ENCODE data around the gene ECE2.

DNA sequence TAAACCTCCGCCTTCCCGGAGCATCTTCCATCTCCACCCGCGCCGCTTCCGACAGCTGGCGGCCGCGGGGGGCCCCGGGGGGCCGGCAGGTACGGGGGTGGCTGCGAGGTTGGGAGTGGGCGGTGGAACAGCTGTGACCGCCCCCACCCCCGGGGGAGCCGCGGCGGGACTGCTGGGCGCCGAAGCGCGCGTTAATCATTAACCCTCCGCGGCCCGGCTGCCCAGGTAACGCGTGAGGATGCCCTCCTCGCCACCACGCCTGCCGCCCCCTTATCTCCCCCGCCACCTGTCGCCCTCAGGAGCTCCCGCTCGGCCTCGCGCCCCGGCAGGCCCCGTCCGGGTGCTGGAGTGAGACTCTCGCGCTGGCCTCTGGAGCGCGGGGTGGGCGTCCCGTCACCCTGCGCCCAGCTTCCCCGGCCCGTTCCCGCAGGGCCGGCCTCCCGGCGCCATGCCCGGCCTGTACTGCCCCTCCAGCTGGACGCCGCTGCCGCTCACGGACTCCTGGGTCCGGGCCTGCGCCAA, 45.7 kb upstream of the ECE2 start:
- TF ChIP-seq NFYB (CRISPR knock-in tag; conservative IDR thresholded peaks at IDR 0.05; ENCODE audit: low read depth) (no peak), ZNF121 (CRISPR knock-in tag; IDR thresholded peaks at IDR 0.05) (no peak), GTF2I (CRISPR knock-in tag; conservative IDR thresholded peaks at IDR 0.05) (no peak), ZNF317 (CRISPR knock-in tag; IDR thresholded peaks at IDR 0.05; ENCODE audit: borderline replicate concordance, low read depth) (no peak), SMAD3 (CRISPR knock-in tag; IDR thresholded peaks at IDR 0.05; ENCODE audit: borderline replicate concordance) (no peak), ZNF423 (CRISPR knock-in tag; IDR thresholded peaks at IDR 0.05) (no peak), ZBTB21 (CRISPR knock-in tag; IDR thresholded peaks at IDR 0.05; ENCODE audit: borderline replicate concordance) (no peak)
- TF ChIP-seq, protein P1, sequence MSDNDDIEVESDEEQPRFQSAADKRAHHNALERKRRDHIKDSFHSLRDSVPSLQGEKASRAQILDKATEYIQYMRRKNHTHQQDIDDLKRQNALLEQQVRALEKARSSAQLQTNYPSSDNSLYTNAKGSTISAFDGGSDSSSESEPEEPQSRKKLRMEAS (CRISPR knock-in tag; IDR thresholded peaks at IDR 0.05) = no peak
- TF ChIP-seq, protein P2, sequence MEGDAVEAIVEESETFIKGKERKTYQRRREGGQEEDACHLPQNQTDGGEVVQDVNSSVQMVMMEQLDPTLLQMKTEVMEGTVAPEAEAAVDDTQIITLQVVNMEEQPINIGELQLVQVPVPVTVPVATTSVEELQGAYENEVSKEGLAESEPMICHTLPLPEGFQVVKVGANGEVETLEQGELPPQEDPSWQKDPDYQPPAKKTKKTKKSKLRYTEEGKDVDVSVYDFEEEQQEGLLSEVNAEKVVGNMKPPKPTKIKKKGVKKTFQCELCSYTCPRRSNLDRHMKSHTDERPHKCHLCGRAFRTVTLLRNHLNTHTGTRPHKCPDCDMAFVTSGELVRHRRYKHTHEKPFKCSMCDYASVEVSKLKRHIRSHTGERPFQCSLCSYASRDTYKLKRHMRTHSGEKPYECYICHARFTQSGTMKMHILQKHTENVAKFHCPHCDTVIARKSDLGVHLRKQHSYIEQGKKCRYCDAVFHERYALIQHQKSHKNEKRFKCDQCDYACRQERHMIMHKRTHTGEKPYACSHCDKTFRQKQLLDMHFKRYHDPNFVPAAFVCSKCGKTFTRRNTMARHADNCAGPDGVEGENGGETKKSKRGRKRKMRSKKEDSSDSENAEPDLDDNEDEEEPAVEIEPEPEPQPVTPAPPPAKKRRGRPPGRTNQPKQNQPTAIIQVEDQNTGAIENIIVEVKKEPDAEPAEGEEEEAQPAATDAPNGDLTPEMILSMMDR (IDR thresholded peaks at IDR 0.05) = no peak

Data from WTC11 (cell line).